Naive thymus-derived CD4-positive, alpha-beta T cell (primary cell): ENCODE results near the gene STK36. TPM values are rescaled to one million over a fixed set of nuclear protein-coding genes. Genes with fewer than 3 reads are reported as not detected.

Experiments used
- ATAC-seq: fragments of 150-1000 bp; cut with Tn5 transposase; 2 replicates; pipeline ENCODE4 v1.10.0; 2021; ENCODE audit warnings: mild to moderate bottlenecking, moderate library complexity
- CTCF ChIA-PET: fragments of 350-600 bp; sonication (Branson Sonifier 250); formaldehyde crosslinking; loops from one replicate; lab custom pipeline; 2021; ENCODE audit warnings: antibody characterized with exemption; lab: Charles Lee
- POLR2A ChIA-PET: fragments of 350-600 bp; sonication (Branson Sonifier 250); formaldehyde crosslinking; loops from one replicate; lab custom pipeline; 2021; ENCODE audit warnings: antibody characterized with exemption, inconsistent platforms; lab: Charles Lee
- DNase-seq, 9 donors: peaks; one replicate each; pipeline versions ENCODE4 v3.0.0 to v3.0.0-alpha.2; 2020 to 2022; ENCODE audit warnings: mixed read lengths in 1 of 9
- H3K27ac ChIP-seq: one replicate; pipeline ENCODE4 v1.7.0; 2013; ENCODE audit warnings: mild to moderate bottlenecking, low read depth, low read length, moderate library complexity
- H3K27me3 ChIP-seq, 2 donors: one replicate each; pipeline ENCODE4 v1.7.0; 2013; ENCODE audit warnings: low read length in 2 of 2, mild to moderate bottlenecking in 2 of 2, moderate library complexity in 2 of 2; ENCODE audit not compliant: control insufficient read depth in 2 of 2, insufficient read depth in 2 of 2
- H3K36me3 ChIP-seq, 3 experiments: 1 replicate in 2 of 3; 2 replicates in 1 of 3; pipeline ENCODE4 v1.7.0; 2013; ENCODE audit warnings: low read length in 3 of 3, mild to moderate bottlenecking in 3 of 3, moderate library complexity in 1 of 3; ENCODE audit not compliant: insufficient read depth in 3 of 3, control insufficient read depth in 2 of 3
- H3K4me1 ChIP-seq, 2 donors: one replicate each; pipeline ENCODE4 v1.7.0; 2013; ENCODE audit warnings: low read length in 2 of 2, mild to moderate bottlenecking in 2 of 2, moderate library complexity in 1 of 2; ENCODE audit not compliant: control insufficient read depth in 2 of 2, insufficient read depth in 2 of 2
- H3K4me3 ChIP-seq: 2 replicates; pipeline ENCODE4 v1.7.0; 2013; ENCODE audit warnings: mild to moderate bottlenecking, low read length
- H3K9me3 ChIP-seq, 3 experiments: 1 replicate in 2 of 3; 2 replicates in 1 of 3; pipeline ENCODE4 v1.7.0; 2013; ENCODE audit warnings: low read length in 3 of 3; ENCODE audit not compliant: control insufficient read depth in 2 of 3
- H3K27ac Mint-ChIP-seq, 9 donors: one replicate each; pipeline ENCODE4 v1.8.0; 2020 to 2022; ENCODE audit warnings: mixed read lengths in 9 of 9, mild to moderate bottlenecking in 8 of 9, moderate library complexity in 5 of 9, inconsistent platforms in 2 of 9
- H3K27me3 Mint-ChIP-seq, 5 donors: one replicate each; pipeline ENCODE4 v1.8.0; 2021 to 2022; ENCODE audit warnings: mixed read lengths in 5 of 5, mild to moderate bottlenecking in 1 of 5
- H3K36me3 Mint-ChIP-seq, 5 donors: one replicate each; pipeline ENCODE4 v1.8.0; 2020 to 2022; ENCODE audit warnings: mixed read lengths in 5 of 5, mild to moderate bottlenecking in 3 of 5, inconsistent platforms in 1 of 5
- H3K4me1 Mint-ChIP-seq, 7 donors: one replicate each; pipeline ENCODE4 v1.8.0; 2020 to 2022; ENCODE audit warnings: mixed read lengths in 7 of 7, mild to moderate bottlenecking in 3 of 7, inconsistent platforms in 1 of 7
- H3K4me3 Mint-ChIP-seq, 10 donors: one replicate each; pipeline ENCODE4 v1.8.0; 2020 to 2022; ENCODE audit warnings: mild to moderate bottlenecking in 10 of 10, mixed read lengths in 10 of 10, moderate library complexity in 6 of 10, inconsistent platforms in 2 of 10
- H3K9me3 Mint-ChIP-seq, 11 donors: one replicate each; pipeline ENCODE4 v1.8.0; 2020 to 2022; ENCODE audit warnings: mixed read lengths in 11 of 11, mild to moderate bottlenecking in 4 of 11, inconsistent platforms in 1 of 11, moderate library complexity in 1 of 11
- intact Hi-C, 2 donors: fragments of 100-400 bp; cut with micrococcal nuclease; formaldehyde crosslinking; loops; one replicate each; pipeline ENCODE4 v1.15.1; 2023
- polyA plus RNA-seq, 2 donors: library from polyadenylated mRNA; unstranded; fragments of 300-500 nt; fragmentation: Illumina TruSeq; gene quantifications; one replicate each; pipeline ENCODE4 v1.2.3, GENCODE V29; 2021
- total RNA-seq, 6 experiments: library from RNA in 5 of 6; stranded (reverse) in 5 of 6; gene quantifications; 1 replicate in 5 of 6; 2 replicates in 1 of 6; pipeline ENCODE4 v1.2.3 and lab custom pipeline; 2021 to 2026

The STK36 gene
- total and polyA plus RNA-seq, 7 experiments from 2014 or later: 2.6 to 28.1 (median 19.0) TPM

- H3K9me3 Mint-ChIP-seq: no peaks in the 10 kb centered on the region
- Histone ChIP-seq H3K4me1 (no peaks in the 10 kb centered on the region), H3K27me3 (no peaks in the 10 kb centered on the region), H3K4me3 (no peak overlapping the region), H3K27ac (no peak overlapping the region), H3K9me3 (no peaks in the 10 kb centered on the region), H3K36me3 (peaks cover 0 to 29% (median 7%) of the 10 kb centered on the region in 3 experiments)
- no peak for ATAC-seq
- no peaks in the 10 kb centered on the region for H3K27me3 Mint-ChIP-seq
- ChIA-PET CTCF (no interaction called here), POLR2A (interaction anchor here (1.4 kb wide), 1 partner anchor 21 kb away, joined by 5 read pairs; no protein-coding TSS in a partner anchor)
- intact Hi-C loops: no loop called here
- H3K27ac Mint-ChIP-seq: no peak overlapping the region
- peaks cover 3 to 28% (median 9%) of the 10 kb centered on the region in 5 donors for H3K36me3 Mint-ChIP-seq
- no peak overlapping the region for H3K4me3 Mint-ChIP-seq
- DNase-seq: no peak
- H3K4me1 Mint-ChIP-seq: peaks cover 0 to 3% (median 0%) of the 10 kb centered on the region in 7 donors
Measured at GRCh38 chr2:218631837-218632236, 40.0 kb upstream of the STK36 start.

GRCh38 chr2:218635719-218636118 is 36.2 kb upstream of the STK36 start:
- H3K4me1 ChIP-seq: no peaks in the 10 kb centered on the region
- H3K36me3 ChIP-seq: peaks cover 17 to 65% (median 28%) of the 10 kb centered on the region in 3 experiments
- H3K27ac Mint-ChIP-seq: peak overlapping the region in 1 of 9 donors; percentile 43
- peaks cover 0 to 3% (median 0%) of the 10 kb centered on the region in 7 donors for H3K4me1 Mint-ChIP-seq
- no peaks in the 10 kb centered on the region for H3K9me3 ChIP-seq
- DNase-seq (no peak), ATAC-seq (no peak)
- H3K27me3 Mint-ChIP-seq: no peaks in the 10 kb centered on the region
- ChIA-PET POLR2A (no interaction called here), CTCF (no interaction called here)
- H3K27ac ChIP-seq: no peak overlapping the region
- H3K27me3 ChIP-seq: no peaks in the 10 kb centered on the region
- no peak overlapping the region for H3K4me3 ChIP-seq
- H3K9me3 Mint-ChIP-seq: no peaks in the 10 kb centered on the region
- intact Hi-C loops: no loop called here
- H3K4me3 Mint-ChIP-seq: no peak overlapping the region
- H3K36me3 Mint-ChIP-seq: peaks cover 18 to 54% (median 21%) of the 10 kb centered on the region in 5 donors

- Histone ChIP-seq H3K4me1 (no peaks in the 10 kb centered on the region), H3K9me3 (no peaks in the 10 kb centered on the region), H3K36me3 (peaks cover 20 to 86% (median 28%) of the 10 kb centered on the region in 3 experiments), H3K27ac (no peak overlapping the region), H3K4me3 (no peak overlapping the region), H3K27me3 (no peaks in the 10 kb centered on the region)
- H3K27me3 Mint-ChIP-seq: no peaks in the 10 kb centered on the region
- H3K27ac Mint-ChIP-seq: no peak overlapping the region
- no peaks in the 10 kb centered on the region for H3K9me3 Mint-ChIP-seq
- intact Hi-C loops: no loop called here
- H3K4me1 Mint-ChIP-seq: no peaks in the 10 kb centered on the region
- H3K36me3 Mint-ChIP-seq: peaks cover 18 to 57% (median 21%) of the 10 kb centered on the region in 5 donors
- CTCF ChIA-PET: no interaction called here
- POLR2A ChIA-PET: no interaction called here
- no peak overlapping the region for H3K4me3 Mint-ChIP-seq
- no peak for ATAC-seq
- no peak for DNase-seq
Measured at GRCh38 chr2:218638372-218638771, 33.5 kb upstream of the STK36 start.

GRCh38 chr2:218642121-218642656 is 29.7 kb upstream of the STK36 start:
- H3K4me1 ChIP-seq: no peaks in the 10 kb centered on the region
- ChIA-PET POLR2A (interaction anchor here (1.2 kb wide), 1 partner anchor 17 kb away, joined by 3 read pairs; the partner anchor contains the start of genes BCS1L and ZNF142), CTCF (no interaction called here)
- no peak overlapping the region for H3K27ac ChIP-seq
- H3K4me3 Mint-ChIP-seq: no peak overlapping the region
- no peaks in the 10 kb centered on the region for H3K27me3 Mint-ChIP-seq
- H3K36me3 ChIP-seq: peaks cover 32 to 84% (median 34%) of the 10 kb centered on the region in 3 experiments
- no peaks in the 10 kb centered on the region for H3K27me3 ChIP-seq
- H3K4me1 Mint-ChIP-seq: no peaks in the 10 kb centered on the region
- H3K9me3 Mint-ChIP-seq: no peaks in the 10 kb centered on the region
- no peak overlapping the region for H3K4me3 ChIP-seq
- intact Hi-C loops: no loop called here
- peaks cover 8 to 39% (median 21%) of the 10 kb centered on the region in 5 donors for H3K36me3 Mint-ChIP-seq
- DNase-seq: no peak
- no peaks in the 10 kb centered on the region for H3K9me3 ChIP-seq
- H3K27ac Mint-ChIP-seq: no peak overlapping the region
- ATAC-seq: no peak

- H3K9me3 ChIP-seq: no peaks in the 10 kb centered on the region
Measured at GRCh38 chr2:218642786-218643185, 29.1 kb upstream of the STK36 start.

GRCh38 chr2:218643751-218644310 is 28.1 kb upstream of the STK36 start:
- peaks cover 0 to 14% (median 12%) of the 10 kb centered on the region in 7 donors for H3K4me1 Mint-ChIP-seq
- Histone ChIP-seq H3K27me3 (no peaks in the 10 kb centered on the region), H3K27ac (no peak overlapping the region), H3K4me1 (peaks cover 0 to 7% of the 10 kb centered on the region in 2 donors), H3K36me3 (peaks cover 24 to 78% (median 40%) of the 10 kb centered on the region in 3 experiments), H3K4me3 (no peak overlapping the region), H3K9me3 (no peaks in the 10 kb centered on the region)
- H3K27ac Mint-ChIP-seq: no peak overlapping the region
- H3K27me3 Mint-ChIP-seq: no peaks in the 10 kb centered on the region
- H3K9me3 Mint-ChIP-seq: no peaks in the 10 kb centered on the region
- ChIA-PET POLR2A (no interaction called here), CTCF (interaction anchor here (1.1 kb wide), 1 partner anchor 335 kb away, joined by 10 read pairs; no protein-coding TSS in a partner anchor)
- H3K36me3 Mint-ChIP-seq: peaks cover 5 to 36% (median 22%) of the 10 kb centered on the region in 5 donors
- ATAC-seq (no peak), DNase-seq (no peak)
- H3K4me3 Mint-ChIP-seq: no peak overlapping the region
- intact Hi-C loops: no loop called here

More at GRCh38 chr2:218642786-218643185, 29.1 kb upstream of the STK36 start:
- intact Hi-C loops: no loop called here
- peaks cover 0 to 1% of the 10 kb centered on the region in 2 donors for H3K4me1 ChIP-seq
- POLR2A ChIA-PET: interaction anchor here (1.2 kb wide), 1 partner anchor 16 kb away, joined by 3 read pairs; the partner anchor contains the start of genes BCS1L and ZNF142
- ATAC-seq (no peak), DNase-seq (no peak)
- H3K4me3 Mint-ChIP-seq: no peak overlapping the region
- peaks cover 0 to 5% (median 4%) of the 10 kb centered on the region in 7 donors for H3K4me1 Mint-ChIP-seq
- no peak overlapping the region for H3K27ac ChIP-seq
- CTCF ChIA-PET: no interaction called here
- H3K4me3 ChIP-seq: no peak overlapping the region
- no peaks in the 10 kb centered on the region for H3K9me3 Mint-ChIP-seq
- H3K36me3 ChIP-seq: peaks cover 28 to 78% (median 34%) of the 10 kb centered on the region in 3 experiments
- no peak overlapping the region for H3K27ac Mint-ChIP-seq
- H3K27me3 ChIP-seq: no peaks in the 10 kb centered on the region
- H3K27me3 Mint-ChIP-seq: no peaks in the 10 kb centered on the region
- peaks cover 5 to 38% (median 15%) of the 10 kb centered on the region in 5 donors for H3K36me3 Mint-ChIP-seq
